SK-N-SH (cell line): ENCODE measurements around the gene MYO9A.

Experiments used
- CTCF ChIP-seq: fragments of 200-600 bp; sonication (generic); IDR thresholded peaks from 2 replicates; pipeline ENCODE4 v1.6.1; 2017; ENCODE audit warnings: antibody characterized with exemption, mild to moderate bottlenecking, moderate library complexity
- EZH2phosphoT487 ChIP-seq: fragments of 200-600 bp; sonication (generic); IDR thresholded peaks from 2 replicates; pipeline ENCODE4 v1.6.1; 2017; ENCODE audit warnings: low read depth, mixed run types, mild to moderate bottlenecking, antibody characterized with exemption, moderate library complexity, borderline replicate concordance
- GATA2 ChIP-seq: sonication (generic); formaldehyde crosslinking; IDR thresholded peaks from 2 replicates; pipeline ENCODE4 v1.5.0; 2020; ENCODE audit warnings: mild to moderate bottlenecking, missing genetic modification reagents
- MAX ChIP-seq: IDR thresholded peaks from 2 replicates; pipeline ENCODE4 v1.4.0; 2012; ENCODE audit warnings: low read depth
- MXI1 ChIP-seq: IDR thresholded peaks from 2 replicates; pipeline ENCODE4 v1.6.1; 2012; ENCODE audit warnings: mild to moderate bottlenecking, low read depth, low read length, improper control_type of control experiment
- POLR2AphosphoS5 ChIP-seq: IDR thresholded peaks from 2 replicates; pipeline ENCODE4 v1.6.1; 2012; ENCODE audit warnings: low read depth, low read length
- REST ChIP-seq: IDR thresholded peaks from 2 replicates; pipeline ENCODE4 v1.6.1; 2012; ENCODE audit warnings: mild to moderate bottlenecking, low read depth, low read length, moderate library complexity
- TEAD4 ChIP-seq: IDR thresholded peaks from 2 replicates; pipeline ENCODE4 v1.4.0; 2012; ENCODE audit warnings: mild to moderate bottlenecking, borderline replicate concordance; ENCODE audit not compliant: insufficient read depth
- USF2 ChIP-seq: fragments of 150-350 bp; IDR thresholded peaks from 2 replicates; pipeline ENCODE4 v1.6.1; 2017; ENCODE audit warnings: antibody characterized with exemption, low read length, low read depth, borderline replicate concordance
- TF ChIP-seq, protein P1 (sequence below): IDR thresholded peaks from 2 replicates; pipeline ENCODE4 v1.4.0; 2012; ENCODE audit warnings: low read depth, borderline replicate concordance
- TF ChIP-seq, protein P2 (sequence below): IDR thresholded peaks from 2 replicates; pipeline ENCODE4 v1.4.0; 2012; ENCODE audit warnings: low read depth, borderline replicate concordance

DNA sequence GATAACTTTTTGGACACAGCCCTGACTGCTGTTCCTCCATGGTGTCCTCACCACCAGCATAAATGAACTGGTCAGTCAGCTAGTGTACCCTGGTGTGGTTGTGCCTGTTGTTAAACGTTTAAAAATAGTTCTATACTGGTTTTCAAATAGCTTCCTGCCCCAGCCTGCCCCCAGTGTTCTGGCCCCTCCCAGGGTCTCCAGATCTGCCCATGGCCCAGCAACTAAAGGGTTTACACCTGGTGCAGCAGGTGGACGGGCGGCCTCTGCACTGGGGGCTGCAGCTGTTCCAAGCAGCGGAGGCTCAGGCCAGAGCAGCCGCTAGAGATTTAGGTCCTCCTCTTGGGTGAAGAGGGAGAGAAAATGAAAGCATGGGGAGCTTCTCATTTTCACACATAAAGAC lies 313.7 kb downstream of the MYO9A start:
- TF ChIP-seq CTCF = no peak
- TF ChIP-seq GATA2 = no peak
- no peak for TF ChIP-seq MXI1
- no peak for TF ChIP-seq TEAD4
- no peak for TF ChIP-seq EZH2phosphoT487
- no peak for TF ChIP-seq USF2
- no peak for TF ChIP-seq REST
- TF ChIP-seq, protein P1, sequence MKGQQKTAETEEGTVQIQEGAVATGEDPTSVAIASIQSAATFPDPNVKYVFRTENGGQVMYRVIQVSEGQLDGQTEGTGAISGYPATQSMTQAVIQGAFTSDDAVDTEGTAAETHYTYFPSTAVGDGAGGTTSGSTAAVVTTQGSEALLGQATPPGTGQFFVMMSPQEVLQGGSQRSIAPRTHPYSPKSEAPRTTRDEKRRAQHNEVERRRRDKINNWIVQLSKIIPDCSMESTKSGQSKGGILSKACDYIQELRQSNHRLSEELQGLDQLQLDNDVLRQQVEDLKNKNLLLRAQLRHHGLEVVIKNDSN = no peak
- TF ChIP-seq POLR2AphosphoS5 = no peak
- no peak for TF ChIP-seq MAX
- TF ChIP-seq, protein P2, sequence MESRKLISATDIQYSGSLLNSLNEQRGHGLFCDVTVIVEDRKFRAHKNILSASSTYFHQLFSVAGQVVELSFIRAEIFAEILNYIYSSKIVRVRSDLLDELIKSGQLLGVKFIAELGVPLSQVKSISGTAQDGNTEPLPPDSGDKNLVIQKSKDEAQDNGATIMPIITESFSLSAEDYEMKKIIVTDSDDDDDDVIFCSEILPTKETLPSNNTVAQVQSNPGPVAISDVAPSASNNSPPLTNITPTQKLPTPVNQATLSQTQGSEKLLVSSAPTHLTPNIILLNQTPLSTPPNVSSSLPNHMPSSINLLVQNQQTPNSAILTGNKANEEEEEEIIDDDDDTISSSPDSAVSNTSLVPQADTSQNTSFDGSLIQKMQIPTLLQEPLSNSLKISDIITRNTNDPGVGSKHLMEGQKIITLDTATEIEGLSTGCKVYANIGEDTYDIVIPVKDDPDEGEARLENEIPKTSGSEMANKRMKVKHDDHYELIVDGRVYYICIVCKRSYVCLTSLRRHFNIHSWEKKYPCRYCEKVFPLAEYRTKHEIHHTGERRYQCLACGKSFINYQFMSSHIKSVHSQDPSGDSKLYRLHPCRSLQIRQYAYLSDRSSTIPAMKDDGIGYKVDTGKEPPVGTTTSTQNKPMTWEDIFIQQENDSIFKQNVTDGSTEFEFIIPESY = no peak
